MCF 10A (cell line): ENCODE results near the gene DAGLA. TPM values are rescaled to one million over a fixed set of nuclear protein-coding genes. Genes with fewer than 3 reads are reported as not detected.

Experiments
- BruUV-seq: library from RNA; stranded (reverse); fragments of 400-500 nt; replicated peaks from 2 replicates; lab custom pipeline; 2021; lab: Mats Ljungman, UMichigan
- CTCF ChIA-PET: fragments of 300-600 bp; sonication (Branson Sonifier 250); formaldehyde crosslinking; extraction: SDS; loops from one replicate; lab custom pipeline; 2021; ENCODE audit warnings: antibody characterized with exemption, inconsistent platforms; lab: Yijun Ruan, JAX
- POLR2A ChIA-PET: fragments of 300-600, 350-650 bp; sonication (Branson Sonifier 250); formaldehyde crosslinking; extraction: SDS; loops from one replicate; lab custom pipeline; 2020; ENCODE audit warnings: antibody characterized with exemption, inconsistent platforms; lab: Yijun Ruan, JAX
- DNase-seq: peaks from one replicate; pipeline ENCODE4 v3.0.0-alpha.2; 2018; ENCODE audit not compliant: unreplicated experiment
- H3K27ac Mint-ChIP-seq: one replicate; pipeline ENCODE4 v1.8.0; 2022; ENCODE audit warnings: mild to moderate bottlenecking, low read depth, mixed read lengths; ENCODE audit not compliant: unreplicated experiment
- H3K27me3 Mint-ChIP-seq: one replicate; pipeline ENCODE4 v1.8.0; 2022; ENCODE audit warnings: mixed read lengths; ENCODE audit not compliant: insufficient read depth, unreplicated experiment
- H3K36me3 Mint-ChIP-seq: one replicate; pipeline ENCODE4 v1.8.0; 2022; ENCODE audit warnings: mild to moderate bottlenecking, moderate library complexity, mixed read lengths; ENCODE audit not compliant: insufficient read depth, unreplicated experiment
- H3K4me1 Mint-ChIP-seq: one replicate; pipeline ENCODE4 v1.8.0; 2022; ENCODE audit warnings: mixed read lengths; ENCODE audit not compliant: insufficient read depth, unreplicated experiment
- H3K4me3 Mint-ChIP-seq: one replicate; pipeline ENCODE4 v1.8.0; 2022; ENCODE audit warnings: mild to moderate bottlenecking, moderate library complexity, mixed read lengths; ENCODE audit not compliant: unreplicated experiment
- H3K9me3 Mint-ChIP-seq: one replicate; pipeline ENCODE4 v1.8.0; 2022; ENCODE audit warnings: mixed read lengths; ENCODE audit not compliant: unreplicated experiment
- CTCF ChIP-seq: fragments of 200-600 bp; IDR thresholded peaks from one replicate; pipeline ENCODE4 v1.8.0; 2022; ENCODE audit warnings: antibody characterized with exemption, mild to moderate bottlenecking; ENCODE audit not compliant: unreplicated experiment
- intact Hi-C: fragments of 100-400 bp; cut with micrococcal nuclease; formaldehyde crosslinking; loops from 2 replicates; pipeline ENCODE4 v1.14.1; 2022
- total RNA-seq: library from RNA; stranded (reverse); gene quantifications from 2 replicates; pipeline ENCODE4 v1.2.3, GENCODE V29; 2022

Gene DAGLA
- total RNA-seq, 1 experiment from 2014 or later, result 1.5 TPM

GRCh38 chr11:61685617-61685967, 5.4 kb downstream of the DAGLA start:
- CTCF ChIA-PET, result interaction anchor here (0.6 to 1.0 kb wide), 3 partner anchors 47 to 240 kb away, joined by 3 to 5 read pairs (median 3); no protein-coding TSS in a partner anchor
- no peak overlapping the region for H3K4me3 Mint-ChIP-seq
- H3K4me1 Mint-ChIP-seq, result peaks cover 10% of the 10 kb centered on the region
- no peak overlapping the region for H3K27ac Mint-ChIP-seq
- H3K36me3 Mint-ChIP-seq, result no peaks in the 10 kb centered on the region
- no peaks in the 10 kb centered on the region for H3K9me3 Mint-ChIP-seq
- no TSS peak for BruUV-seq
- DNase-seq, result no peak
- intact Hi-C loops, result no loop called here
- TF ChIP-seq CTCF, result no peak
- H3K27me3 Mint-ChIP-seq, result no peaks in the 10 kb centered on the region
- POLR2A ChIA-PET, result no interaction called here

GRCh38 chr11:61686066-61686465, 5.9 kb downstream of the DAGLA start:
- no peak overlapping the region for H3K27ac Mint-ChIP-seq
- CTCF ChIA-PET, result interaction anchor here (0.6 to 0.7 kb wide), 3 partner anchors 47 to 113 kb away, joined by 3 to 5 read pairs (median 4); no protein-coding TSS in a partner anchor

GRCh38 chr11:61686469-61686868, 6.3 kb downstream of the DAGLA start:
- Mint-ChIP-seq H3K27me3 (no peaks in the 10 kb centered on the region), H3K9me3 (no peaks in the 10 kb centered on the region), H3K4me1 (peaks cover 10% of the 10 kb centered on the region), H3K36me3 (no peaks in the 10 kb centered on the region), H3K27ac (no peak overlapping the region), H3K4me3 (no peak overlapping the region)
- POLR2A ChIA-PET, result no interaction called here
- BruUV-seq, result no TSS peak
- DNase-seq, result no peak
- intact Hi-C loops, result no loop called here
- CTCF ChIA-PET, result interaction anchor here (0.6 to 1.7 kb wide), 3 partner anchors 12 to 241 kb away, joined by 3 to 7 read pairs (median 4); no protein-coding TSS in a partner anchor
- TF ChIP-seq CTCF, result no peak

More at GRCh38 chr11:61686066-61686465, 5.9 kb downstream of the DAGLA start:
- no TSS peak for BruUV-seq
- Mint-ChIP-seq H3K4me3 (no peak overlapping the region), H3K4me1 (peaks cover 10% of the 10 kb centered on the region), H3K27me3 (no peaks in the 10 kb centered on the region), H3K9me3 (no peaks in the 10 kb centered on the region), H3K36me3 (no peaks in the 10 kb centered on the region)
- no peak for DNase-seq
- intact Hi-C loops, result no loop called here
- POLR2A ChIA-PET, result no interaction called here
- TF ChIP-seq CTCF, result no peak

GRCh38 chr11:61687420-61687819, 7.2 kb downstream of the DAGLA start:
- TF ChIP-seq CTCF, result no peak

More at GRCh38 chr11:61687420-61687819, 7.2 kb downstream of the DAGLA start:
- BruUV-seq, result no TSS peak
- Mint-ChIP-seq H3K27me3 (no peaks in the 10 kb centered on the region), H3K9me3 (no peaks in the 10 kb centered on the region), H3K4me1 (peaks cover 10% of the 10 kb centered on the region), H3K4me3 (no peak overlapping the region), H3K36me3 (no peaks in the 10 kb centered on the region), H3K27ac (no peak overlapping the region)
- intact Hi-C loops, result no loop called here
- CTCF ChIA-PET, result interaction anchor here (0.6 to 1.9 kb wide), 6 partner anchors 11 to 395 kb away, joined by 3 to 7 read pairs (median 4); no protein-coding TSS in a partner anchor
- POLR2A ChIA-PET, result no interaction called here
- DNase-seq, result no peak
